OCI-LY1 (cell line): Measurements from ENCODE around the gene TNS1.

Source experiments
- H2AFZ ChIP-seq: fragments of 200-600 bp; sonication (generic), shearing (Covaris generic); 2 replicates; pipeline ENCODE4 v1.6.0; 2014; ENCODE audit warnings: antibody characterized with exemption, mild to moderate bottlenecking, low read length
- H3F3A ChIP-seq: fragments of 200-600 bp; sonication (generic), shearing (Covaris generic); 2 replicates; pipeline ENCODE4 v1.6.0; 2014; ENCODE audit warnings: mild to moderate bottlenecking, antibody characterized with exemption, low read length, moderate library complexity; ENCODE audit not compliant: insufficient read depth
- H3K27ac ChIP-seq: fragments of 200-600 bp; sonication (generic); 2 replicates; pipeline ENCODE4 v1.5.1; 2014; ENCODE audit warnings: low read length, mixed run types, mild to moderate bottlenecking, low read depth; ENCODE audit not compliant: poor library complexity, severe bottlenecking
- H3K27me3 ChIP-seq: fragments of 200-600 bp; sonication (generic); 2 replicates; pipeline ENCODE4 v1.6.0; 2014; ENCODE audit warnings: antibody characterized with exemption, mild to moderate bottlenecking, low read length, moderate library complexity; ENCODE audit not compliant: insufficient read depth
- H3K36me3 ChIP-seq: fragments of 200-600 bp; sonication (generic); 2 replicates; pipeline ENCODE4 v1.6.1; 2014; ENCODE audit warnings: mild to moderate bottlenecking, antibody characterized with exemption, low read length, moderate library complexity, mixed read lengths; ENCODE audit not compliant: insufficient read depth
- H3K4me1 ChIP-seq: fragments of 200-600 bp; sonication (generic); 2 replicates; pipeline ENCODE4 v1.5.1; 2014; ENCODE audit warnings: mild to moderate bottlenecking, low read length, moderate library complexity; ENCODE audit not compliant: insufficient read depth, severe bottlenecking
- H3K4me2 ChIP-seq: fragments of 200-600 bp; sonication (generic), shearing (Covaris generic); 2 replicates; pipeline ENCODE4 v1.6.1; 2014; ENCODE audit warnings: low read length
- H3K4me3 ChIP-seq: fragments of 200-600 bp; sonication (generic); 2 replicates; pipeline ENCODE4 v1.5.1; 2014; ENCODE audit warnings: low read length, low read depth, mild to moderate bottlenecking, mixed read lengths; ENCODE audit not compliant: poor library complexity, severe bottlenecking
- H3K79me2 ChIP-seq: fragments of 200-600 bp; shearing (Covaris generic); 2 replicates; pipeline ENCODE4 v1.6.1; 2016; ENCODE audit warnings: mixed run types, low read length, mixed read lengths; ENCODE audit not compliant: insufficient read depth
- H3K9ac ChIP-seq: fragments of 200-600 bp; sonication (generic), shearing (Covaris generic); 2 replicates; pipeline ENCODE4 v1.6.1; 2014; ENCODE audit warnings: mild to moderate bottlenecking, low read length, mixed read lengths
- H3K9me2 ChIP-seq: fragments of 200-600 bp; sonication (generic), shearing (Covaris generic); 2 replicates; pipeline ENCODE4 v1.6.1; 2014; ENCODE audit warnings: low read depth, mild to moderate bottlenecking, low read length, mixed read lengths
- H3K9me3 ChIP-seq: fragments of 200-600 bp; shearing (Covaris generic); 2 replicates; pipeline ENCODE4 v1.6.1; 2014; ENCODE audit warnings: low read length, mixed read lengths
- H4K20me1 ChIP-seq: fragments of 200-600 bp; sonication (generic), shearing (Covaris generic); 2 replicates; pipeline ENCODE4 v1.6.0; 2016; ENCODE audit warnings: mild to moderate bottlenecking, low read length; ENCODE audit not compliant: insufficient read depth
- EZH2 ChIP-seq: fragments of 200-600 bp; sonication (generic), shearing (Covaris generic); IDR thresholded peaks from 2 replicates; pipeline ENCODE4 v1.8.0; 2017; ENCODE audit warnings: borderline replicate concordance, mixed run types, mild to moderate bottlenecking, antibody characterized with exemption, low read length, moderate library complexity, mixed read lengths
- TF ChIP-seq, protein P1 (sequence below): fragments of 200-600 bp; sonication (generic), shearing (Covaris generic); IDR thresholded peaks from 2 replicates; pipeline ENCODE4 v1.5.1; 2017; ENCODE audit warnings: mild to moderate bottlenecking, antibody characterized with exemption, low read length, moderate library complexity, mixed read lengths

TNS1 gene

DNA sequence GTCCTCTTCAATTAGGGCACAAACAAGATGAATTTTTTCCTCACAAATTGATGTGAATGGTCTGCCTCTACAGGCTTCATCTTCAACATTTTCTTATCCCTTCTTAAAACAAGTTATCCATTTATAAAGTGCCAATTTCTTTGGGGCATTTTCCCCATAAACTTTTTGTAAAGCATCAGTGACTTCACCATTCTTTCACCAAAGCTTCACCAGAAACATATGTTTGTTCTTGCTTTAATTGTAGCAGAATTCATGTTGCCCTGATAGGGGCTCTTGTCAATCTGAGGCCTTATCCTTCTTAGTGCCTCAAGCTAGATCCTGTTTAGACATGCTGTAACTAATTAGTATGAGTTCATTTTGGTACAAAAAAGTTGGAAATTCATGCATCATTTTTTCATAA lies 226.2 kb downstream of the TNS1 start:
- no peak for TF ChIP-seq EZH2
- TF ChIP-seq, protein P1, sequence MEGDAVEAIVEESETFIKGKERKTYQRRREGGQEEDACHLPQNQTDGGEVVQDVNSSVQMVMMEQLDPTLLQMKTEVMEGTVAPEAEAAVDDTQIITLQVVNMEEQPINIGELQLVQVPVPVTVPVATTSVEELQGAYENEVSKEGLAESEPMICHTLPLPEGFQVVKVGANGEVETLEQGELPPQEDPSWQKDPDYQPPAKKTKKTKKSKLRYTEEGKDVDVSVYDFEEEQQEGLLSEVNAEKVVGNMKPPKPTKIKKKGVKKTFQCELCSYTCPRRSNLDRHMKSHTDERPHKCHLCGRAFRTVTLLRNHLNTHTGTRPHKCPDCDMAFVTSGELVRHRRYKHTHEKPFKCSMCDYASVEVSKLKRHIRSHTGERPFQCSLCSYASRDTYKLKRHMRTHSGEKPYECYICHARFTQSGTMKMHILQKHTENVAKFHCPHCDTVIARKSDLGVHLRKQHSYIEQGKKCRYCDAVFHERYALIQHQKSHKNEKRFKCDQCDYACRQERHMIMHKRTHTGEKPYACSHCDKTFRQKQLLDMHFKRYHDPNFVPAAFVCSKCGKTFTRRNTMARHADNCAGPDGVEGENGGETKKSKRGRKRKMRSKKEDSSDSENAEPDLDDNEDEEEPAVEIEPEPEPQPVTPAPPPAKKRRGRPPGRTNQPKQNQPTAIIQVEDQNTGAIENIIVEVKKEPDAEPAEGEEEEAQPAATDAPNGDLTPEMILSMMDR = no peak
- Histone ChIP-seq H4K20me1 (no peaks in the 10 kb centered on the region), H3F3A (no peaks in the 10 kb centered on the region), H3K9me3 (no peaks in the 10 kb centered on the region), H3K36me3 (no peaks in the 10 kb centered on the region), H3K9ac (no peak overlapping the region), H3K4me3 (no peak overlapping the region), H3K27me3 (no peaks in the 10 kb centered on the region), H3K27ac (no peak overlapping the region), H2AFZ (no peak overlapping the region), H3K9me2 (no peaks in the 10 kb centered on the region), H3K79me2 (no peaks in the 10 kb centered on the region), H3K4me2 (no peak overlapping the region), H3K4me1 (no peaks in the 10 kb centered on the region)

DNA sequence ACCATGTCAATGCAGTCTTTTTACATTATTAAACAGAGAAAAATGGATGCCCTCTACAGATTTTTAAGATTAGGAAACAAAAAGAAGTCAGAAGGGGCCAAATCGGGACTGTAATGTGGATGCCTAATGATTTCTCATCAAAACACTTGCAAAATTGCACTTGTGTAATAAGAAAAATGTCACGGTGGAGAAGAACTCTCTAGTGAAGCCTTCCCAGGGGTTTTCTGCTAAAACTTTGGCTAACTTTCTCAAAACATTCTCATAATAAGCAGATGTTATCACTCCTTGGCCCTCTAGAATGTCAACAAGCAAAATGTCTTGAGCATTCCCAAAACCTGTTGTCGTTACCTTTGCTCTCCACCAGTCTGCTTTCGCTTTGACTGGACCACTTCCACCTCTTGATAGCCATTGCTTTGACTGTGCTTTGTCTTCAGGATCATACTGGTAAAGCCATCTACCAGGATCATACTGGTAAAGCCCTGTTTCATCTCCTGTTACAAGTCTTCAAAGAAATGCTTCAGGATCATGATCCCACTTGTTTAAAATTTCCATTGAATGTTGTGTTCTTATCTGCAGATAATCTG lies 226.8 kb downstream of the TNS1 start:
- Histone ChIP-seq H3K9me2 (no peaks in the 10 kb centered on the region), H3K27ac (no peak overlapping the region), H3F3A (no peaks in the 10 kb centered on the region), H3K36me3 (no peaks in the 10 kb centered on the region), H2AFZ (no peak overlapping the region), H3K79me2 (no peaks in the 10 kb centered on the region), H3K27me3 (no peaks in the 10 kb centered on the region), H3K9ac (no peak overlapping the region), H3K4me3 (no peak overlapping the region), H4K20me1 (no peaks in the 10 kb centered on the region), H3K9me3 (no peaks in the 10 kb centered on the region), H3K4me2 (no peak overlapping the region), H3K4me1 (no peaks in the 10 kb centered on the region)
- TF ChIP-seq, protein P1 = no peak

DNA sequence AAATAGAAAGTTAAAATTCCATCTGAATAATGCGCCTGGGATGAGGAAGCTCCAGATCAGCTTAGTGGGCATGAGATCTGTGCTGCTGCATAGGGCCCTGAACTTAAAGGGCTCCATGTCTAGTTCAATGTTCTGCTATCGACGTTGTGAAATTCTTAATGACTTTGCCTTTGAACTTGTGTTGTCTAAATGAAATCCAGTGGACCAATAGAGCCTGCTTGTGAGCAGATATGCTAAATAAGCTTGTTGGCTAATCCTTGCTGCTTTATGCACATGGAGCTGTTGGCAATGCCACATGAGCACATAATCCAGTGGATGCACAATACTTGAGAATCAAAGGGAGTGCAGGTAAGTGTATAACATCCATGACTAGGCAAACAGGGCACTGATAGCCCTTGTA lies 228.6 kb downstream of the TNS1 start:
- no peaks in the 10 kb centered on the region for H3K79me2 ChIP-seq
- no peaks in the 10 kb centered on the region for H3K9me3 ChIP-seq
- TF ChIP-seq, protein P1 = no peak
- no peak for TF ChIP-seq EZH2
- no peaks in the 10 kb centered on the region for H3F3A ChIP-seq
- no peak overlapping the region for H2AFZ ChIP-seq
- H4K20me1 ChIP-seq = no peaks in the 10 kb centered on the region
- no peaks in the 10 kb centered on the region for H3K36me3 ChIP-seq
- no peak overlapping the region for H3K9ac ChIP-seq
- H3K9me2 ChIP-seq = no peaks in the 10 kb centered on the region
- H3K4me2 ChIP-seq = no peak overlapping the region
- H3K27me3 ChIP-seq = no peaks in the 10 kb centered on the region
- H3K27ac ChIP-seq = no peak overlapping the region
- H3K4me3 ChIP-seq = no peak overlapping the region
- no peaks in the 10 kb centered on the region for H3K4me1 ChIP-seq
